Motor neuron (in vitro differentiated cells): Measurements from ENCODE around the gene ARMC5. TPM values are rescaled to one million over a fixed set of nuclear protein-coding genes. Genes with fewer than 3 reads are reported as not detected.

Experiments used
- ATAC-seq, 8 experiments: fragments of 200-7000 bp; cut with Tn5 transposase; replicated peaks in 6 of 8; 2 replicates each; pipeline ENCODE4 v1.8.0; 2021; ENCODE audit warnings: mild to moderate bottlenecking in 8 of 8, moderate library complexity in 8 of 8
- H3K27ac ChIP-seq, 2 donors: fragments of 250-450 bp; sonication (Bioruptor Pico); 2 replicates each; pipeline ENCODE4 v1.9.0; 2021; ENCODE audit warnings: antibody characterized with exemption in 2 of 2, mild to moderate bottlenecking in 2 of 2, moderate library complexity in 1 of 2
- H3K4me1 ChIP-seq, 2 donors: fragments of 250-450 bp; sonication (Bioruptor Pico); replicated peaks in 1 of 2; 2 replicates each; pipeline ENCODE4 v1.6.1; 2021; ENCODE audit warnings: antibody characterized with exemption in 2 of 2, mild to moderate bottlenecking in 2 of 2, moderate library complexity in 1 of 2
- H3K4me3 ChIP-seq, 5 donors: fragments of 250-450 bp; sonication (Bioruptor Pico); 2 replicates each; pipeline ENCODE4 v1.9.0; 2021; ENCODE audit warnings: antibody characterized with exemption in 5 of 5, mild to moderate bottlenecking in 5 of 5, moderate library complexity in 4 of 5
- whole genome bisulfite sequencing, 10 experiments: fragments of 450-650 bp; shearing (Covaris generic); methylation state at CpG; one replicate each; pipeline ENCODE4 v1.0.0; 2022; 5-methylcytosine and 5-hydroxymethylcytosine counted together
- in situ Hi-C, 9 experiments: fragments of 400-800 bp; cut with MboI; loops; one replicate each; pipeline ENCODE4 v1.15.0; 2021; ENCODE audit warnings: low sequenced_read_pairs in 9 of 9, low pct_unique_long_range_greater_than_20kb in 2 of 9; ENCODE audit not compliant: unreplicated experiment in 9 of 9
- total RNA-seq, 8 experiments: library from RNA; unstranded; fragments of 300-600 nt; gene quantifications; 2 replicates each; pipeline versions ENCODE4 v1.2.3 to v1.2.4, GENCODE V29; 2022

The ARMC5 gene
- total RNA-seq, 8 experiments from 2014 or later: 7.4 to 12.3 (median 9.4) TPM

DNA sequence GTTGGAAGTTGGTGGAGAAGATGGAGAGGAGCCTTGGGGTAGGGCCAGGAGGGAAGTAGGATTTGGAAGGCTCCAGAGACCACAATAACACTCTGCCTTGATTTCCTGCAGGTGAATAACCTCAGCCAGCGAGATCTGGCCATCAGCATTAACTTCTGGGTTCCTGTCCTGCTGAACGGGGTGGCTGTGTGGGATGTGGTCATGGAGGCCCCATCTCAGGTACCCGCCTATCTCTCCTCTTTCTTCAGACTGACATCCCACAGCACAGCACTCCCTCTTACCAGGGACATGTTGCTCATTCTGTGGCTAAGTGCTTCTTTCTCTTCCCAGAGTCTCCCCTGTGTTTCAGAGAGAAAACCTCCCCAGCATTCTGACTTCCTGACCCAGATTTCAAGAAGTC lies 36.1 kb upstream of the ARMC5 start:
- no peak for ATAC-seq
- Histone ChIP-seq H3K4me3 (no peak overlapping the region), H3K27ac (no peak overlapping the region), H3K4me1 (peaks cover 0 to 2% of the 10 kb centered on the region in 2 donors)
- 7 to 73% (median 35%) methylated on average over 1 to 3 of the region's 3 CpGs; no CpG with 5 or more reads in 4 of the 10 experiments for WGBS, 10 experiments
- in situ Hi-C loops: no loop called here

DNA sequence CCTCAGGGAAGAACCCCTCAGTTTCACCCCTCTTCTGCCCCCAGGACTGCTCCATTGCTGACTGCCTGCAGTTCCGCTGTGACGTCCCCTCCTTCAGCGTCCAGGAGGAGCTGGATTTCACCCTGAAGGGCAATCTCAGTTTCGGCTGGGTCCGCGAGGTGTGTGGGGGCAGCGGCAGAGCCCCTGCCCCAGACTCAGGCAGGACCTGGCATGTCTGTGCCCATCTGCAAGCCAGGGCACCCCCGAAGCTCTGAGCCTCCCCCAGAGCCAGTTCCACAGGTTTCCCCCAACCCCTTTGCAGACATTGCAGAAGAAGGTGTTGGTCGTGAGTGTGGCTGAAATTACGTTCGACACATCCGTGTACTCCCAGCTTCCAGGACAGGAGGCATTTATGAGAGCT lies 35.5 kb upstream of the ARMC5 start:
- no peak for ATAC-seq
- in situ Hi-C loops: no loop called here
- 45 to 60% (median 47%) methylated on average over 2 to 3 of the region's 12 CpGs; no CpG with 5 or more reads in 7 of the 10 experiments for WGBS, 10 experiments
- Histone ChIP-seq H3K4me3 (no peak overlapping the region), H3K27ac (no peak overlapping the region), H3K4me1 (peaks cover 0 to 2% of the 10 kb centered on the region in 2 donors)

DNA sequence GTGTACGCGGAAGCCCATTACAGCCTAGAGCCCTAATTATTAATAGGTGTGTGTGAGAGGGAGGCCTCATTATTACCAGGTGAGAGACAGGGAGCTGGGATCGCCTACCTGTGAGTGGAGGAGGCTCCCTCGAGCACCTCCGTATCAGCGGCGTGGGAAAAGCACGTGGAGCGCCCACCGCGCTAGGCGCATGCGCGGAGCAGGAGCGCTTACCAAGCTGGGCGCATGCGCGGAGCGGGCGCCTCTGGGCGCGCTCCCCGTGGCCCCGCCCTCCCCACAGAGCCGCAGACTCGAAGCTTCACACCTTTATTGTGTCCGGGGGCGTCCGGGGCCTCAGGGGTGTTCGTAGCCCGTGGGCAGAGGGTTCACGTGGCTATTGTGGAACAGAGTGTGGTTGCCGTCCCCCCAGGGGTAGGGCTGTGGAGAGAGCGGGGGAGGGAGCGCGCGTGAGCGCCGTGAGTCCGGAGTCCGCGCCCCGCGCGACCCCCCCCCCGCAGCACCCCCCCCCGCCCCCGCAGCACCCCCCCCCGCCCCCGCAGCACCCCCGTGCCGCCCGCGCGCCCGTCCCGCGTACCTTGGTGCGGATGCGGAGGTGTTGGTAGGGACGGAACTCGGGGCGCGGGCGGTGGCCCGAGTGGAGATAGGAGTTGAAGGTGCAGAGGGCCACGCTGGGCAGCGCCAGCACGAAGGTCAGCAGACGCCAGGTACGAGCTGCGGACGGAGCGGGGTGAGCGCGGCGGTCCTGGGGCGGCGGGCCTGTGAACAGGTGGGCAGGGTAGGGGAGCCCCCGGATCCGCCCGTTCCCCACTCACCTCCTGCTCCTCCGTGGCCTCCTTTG lies 31.6 kb upstream of the ARMC5 start:
- ATAC-seq: peak in 4 of 8 experiments; percentile 38 to 93 (median 71)
- in situ Hi-C loops: loop anchor here in 5 of 9 experiments (25.0 kb wide), 3 partner anchors 215 to 440 kb away; partner anchors contain the start of genes HSD3B7 (in 2 of the 5), PYCARD (in 2 of the 5), PYDC1 (in 2 of the 5) and TRIM72 (in 2 of the 5)
- WGBS, 10 experiments: 24 to 100% (median 63%) methylated on average over 1 to 12 of the region's 83 CpGs; no CpG with 5 or more reads in 6 of the 10 experiments
- Histone ChIP-seq H3K4me1 (peaks cover 0 to 2% of the 10 kb centered on the region in 2 donors), H3K4me3 (peak overlapping the region in 4 of 5 donors; percentile 11 to 57 (median 30)), H3K27ac (no peak overlapping the region)

DNA sequence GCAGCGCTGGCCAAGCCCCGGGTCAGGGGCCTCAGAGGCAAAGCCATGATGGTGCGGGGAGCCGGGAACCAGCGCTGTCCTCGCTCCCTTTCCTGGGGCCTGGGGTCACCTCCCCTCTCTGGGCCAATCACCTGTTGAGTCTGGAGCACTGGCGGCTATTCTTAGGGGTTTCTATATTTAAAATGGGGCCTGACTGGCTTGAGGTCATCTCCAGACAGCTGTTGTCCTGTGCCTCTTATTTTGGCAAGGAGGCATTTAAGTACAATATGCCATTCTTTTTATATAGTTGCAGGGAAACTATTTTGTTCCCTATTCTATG lies 31.1 kb upstream of the ARMC5 start, which contains the start of gene COX6A2:
Gene COX6A2 (minus strand): TSS at position 82 of the 319 bp plus-strand sequence. CDS start 35 bp downstream, at position 47.
- no peak for ATAC-seq
- Histone ChIP-seq H3K4me1 (peaks cover 0 to 2% of the 10 kb centered on the region in 2 donors), H3K27ac (no peak within 1 kb of the TSS), H3K4me3 (peak within 1 kb of the TSS in 4 of 5 donors; percentile 11 to 57 (median 30))
- in situ Hi-C loops: loop anchor here in 5 of 9 experiments (25.0 kb wide), 3 partner anchors 216 to 441 kb away; partner anchors contain the start of genes HSD3B7 (in 2 of the 5), PYCARD (in 2 of the 5), PYDC1 (in 2 of the 5) and TRIM72 (in 2 of the 5)
- WGBS, 10 experiments: 40 to 95% (median 41%) methylated on average over 3 to 4 of the region's 7 CpGs; no CpG with 5 or more reads in 7 of the 10 experiments

DNA sequence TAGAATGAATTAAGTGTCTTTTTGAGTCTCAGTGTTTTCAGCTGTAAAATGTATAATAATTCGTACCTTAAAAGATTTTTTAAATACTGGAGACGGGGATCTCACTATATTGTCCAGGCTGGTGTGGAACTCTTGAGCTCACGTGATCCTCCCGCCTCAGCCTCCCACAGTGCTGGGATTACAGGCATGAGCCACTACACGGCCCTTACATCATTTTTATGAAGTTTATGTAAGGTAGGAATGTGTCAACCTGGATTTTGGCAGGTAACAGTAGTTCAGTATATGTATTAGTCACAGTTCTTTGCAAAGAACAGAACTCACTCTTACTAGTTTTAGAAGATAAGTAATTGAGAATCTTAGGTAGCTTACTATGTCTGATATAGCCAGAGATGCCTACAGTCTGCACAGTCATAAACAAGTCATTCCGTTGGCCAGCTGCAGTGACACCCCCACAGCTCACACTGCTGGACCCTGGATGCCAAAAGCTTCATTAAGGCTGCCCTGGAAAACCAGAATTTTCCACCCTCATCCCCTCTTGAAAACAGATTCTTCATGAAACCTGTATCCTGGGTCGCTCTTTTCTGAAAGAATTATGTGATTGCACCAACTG lies 30.6 kb upstream of the ARMC5 start:
- 25 to 92% (median 68%) methylated on average over 1 to 7 of the region's 7 CpGs; no CpG with 5 or more reads in 1 of the 10 experiments for WGBS, 10 experiments
- in situ Hi-C loops: loop anchor here in 5 of 9 experiments (25.0 kb wide), 3 partner anchors 216 to 441 kb away; partner anchors contain the start of genes HSD3B7 (in 2 of the 5), PYCARD (in 2 of the 5), PYDC1 (in 2 of the 5) and TRIM72 (in 2 of the 5)
- no peak overlapping the region for H3K4me3 ChIP-seq
- ATAC-seq: no peak
- H3K27ac ChIP-seq: no peak overlapping the region
- H3K4me1 ChIP-seq: peaks cover 0 to 2% of the 10 kb centered on the region in 2 donors

DNA sequence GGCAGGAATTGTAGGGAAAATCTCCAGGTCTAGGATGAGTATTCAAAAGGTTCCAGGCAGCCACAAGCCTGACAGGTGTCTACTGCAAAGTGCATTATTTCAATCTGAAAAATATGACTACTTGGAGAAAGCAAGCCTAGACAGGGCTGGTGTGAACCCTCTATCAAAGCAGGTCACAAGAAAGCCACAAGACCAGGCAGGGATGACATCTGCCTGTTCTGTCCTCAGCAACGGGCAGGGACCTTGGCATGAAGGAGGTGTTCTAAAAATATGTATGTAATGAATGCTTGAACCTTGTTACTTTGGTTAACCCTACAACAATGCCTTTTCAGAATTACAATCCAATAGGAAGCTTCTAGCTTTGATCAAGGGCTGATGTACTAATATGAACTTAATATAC lies 30.0 kb upstream of the ARMC5 start:
- in situ Hi-C loops: loop anchor here in 5 of 9 experiments (25.0 kb wide), 3 partner anchors 217 to 442 kb away; partner anchors contain the start of genes HSD3B7 (in 2 of the 5), PYCARD (in 2 of the 5), PYDC1 (in 2 of the 5) and TRIM72 (in 2 of the 5)
- WGBS, 10 experiments: 0 to 71% (median 10%) methylated on average over 1 of the region's 1 CpG; no CpG with 5 or more reads in 6 of the 10 experiments

DNA sequence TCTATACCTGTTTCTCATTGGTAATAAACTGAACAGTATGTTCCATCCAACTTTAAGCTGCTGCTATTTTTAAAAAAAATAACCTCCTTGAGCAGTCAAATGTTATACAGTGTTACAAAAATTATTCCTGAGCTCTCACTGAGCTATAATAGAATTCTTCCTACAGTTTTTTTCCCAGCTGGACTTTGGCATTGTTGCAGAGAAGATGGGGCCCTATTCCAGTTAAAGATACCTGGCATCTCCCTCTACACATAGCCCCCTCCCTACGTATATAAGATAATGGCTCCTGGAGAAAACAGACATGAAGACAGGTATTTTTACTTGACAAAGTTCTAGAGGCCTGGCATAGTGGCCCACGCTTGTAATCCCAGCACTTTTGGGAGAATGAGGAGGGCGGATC lies 29.5 kb upstream of the ARMC5 start:
- Histone ChIP-seq H3K4me3 (no peak overlapping the region), H3K4me1 (peaks cover 0 to 2% of the 10 kb centered on the region in 2 donors), H3K27ac (no peak overlapping the region)
- 57 to 89% (median 70%) methylated on average over 1 to 3 of the region's 3 CpGs; no CpG with 5 or more reads in 3 of the 10 experiments for WGBS, 10 experiments
- ATAC-seq: no peak
- in situ Hi-C loops: loop anchor here in 5 of 9 experiments (25.0 kb wide), 3 partner anchors 217 to 442 kb away; partner anchors contain the start of genes HSD3B7 (in 2 of the 5), PYCARD (in 2 of the 5), PYDC1 (in 2 of the 5) and TRIM72 (in 2 of the 5)

More for the DNA sequence above, 30.0 kb upstream of the ARMC5 start:
- peaks cover 0 to 2% of the 10 kb centered on the region in 2 donors for H3K4me1 ChIP-seq
- no peak overlapping the region for H3K27ac ChIP-seq
- no peak overlapping the region for H3K4me3 ChIP-seq
- ATAC-seq: no peak

DNA sequence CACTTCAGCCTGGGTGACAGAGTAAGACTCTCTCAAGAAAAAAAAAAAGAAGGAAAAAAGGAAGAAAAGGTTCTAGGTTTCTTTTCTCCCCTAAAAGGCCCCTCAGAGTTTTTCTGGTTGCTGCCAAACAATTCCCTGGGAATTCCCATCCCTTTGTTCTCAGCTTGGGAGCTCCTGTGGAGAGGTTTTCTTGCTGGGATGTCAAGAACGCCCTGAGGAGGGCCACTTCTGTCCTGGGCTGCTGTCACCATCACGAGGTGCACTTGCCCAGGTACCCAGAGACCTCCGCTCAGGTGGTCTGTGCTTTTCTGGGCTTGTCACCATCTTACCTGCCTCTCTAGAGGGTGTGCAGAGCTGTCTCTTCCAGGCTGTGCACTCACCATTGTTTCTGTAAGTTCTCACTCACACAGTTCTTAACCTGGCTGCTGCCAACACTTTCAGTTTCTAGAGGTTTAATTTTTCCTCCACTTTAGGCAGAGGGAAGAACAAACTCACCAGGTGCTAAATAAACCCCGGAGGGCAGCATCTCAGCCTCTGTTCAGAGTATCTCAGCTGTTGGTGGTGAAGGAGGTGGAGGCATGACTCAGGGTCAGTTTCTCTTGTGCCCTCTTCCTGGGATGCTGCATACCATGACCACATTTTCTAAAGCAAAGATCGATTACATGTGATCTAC lies 28.8 kb upstream of the ARMC5 start:
- WGBS, 10 experiments: 8 to 62% (median 50%) methylated on average over 1 to 2 of the region's 5 CpGs; no CpG with 5 or more reads in 5 of the 10 experiments
- H3K4me1 ChIP-seq: peaks cover 0 to 2% of the 10 kb centered on the region in 2 donors
- in situ Hi-C loops: loop anchor here in 5 of 9 experiments (25.0 kb wide), 3 partner anchors 218 to 443 kb away; partner anchors contain the start of genes HSD3B7 (in 2 of the 5), PYCARD (in 2 of the 5), PYDC1 (in 2 of the 5) and TRIM72 (in 2 of the 5)
- no peak overlapping the region for H3K4me3 ChIP-seq
- no peak overlapping the region for H3K27ac ChIP-seq
- ATAC-seq: no peak

DNA sequence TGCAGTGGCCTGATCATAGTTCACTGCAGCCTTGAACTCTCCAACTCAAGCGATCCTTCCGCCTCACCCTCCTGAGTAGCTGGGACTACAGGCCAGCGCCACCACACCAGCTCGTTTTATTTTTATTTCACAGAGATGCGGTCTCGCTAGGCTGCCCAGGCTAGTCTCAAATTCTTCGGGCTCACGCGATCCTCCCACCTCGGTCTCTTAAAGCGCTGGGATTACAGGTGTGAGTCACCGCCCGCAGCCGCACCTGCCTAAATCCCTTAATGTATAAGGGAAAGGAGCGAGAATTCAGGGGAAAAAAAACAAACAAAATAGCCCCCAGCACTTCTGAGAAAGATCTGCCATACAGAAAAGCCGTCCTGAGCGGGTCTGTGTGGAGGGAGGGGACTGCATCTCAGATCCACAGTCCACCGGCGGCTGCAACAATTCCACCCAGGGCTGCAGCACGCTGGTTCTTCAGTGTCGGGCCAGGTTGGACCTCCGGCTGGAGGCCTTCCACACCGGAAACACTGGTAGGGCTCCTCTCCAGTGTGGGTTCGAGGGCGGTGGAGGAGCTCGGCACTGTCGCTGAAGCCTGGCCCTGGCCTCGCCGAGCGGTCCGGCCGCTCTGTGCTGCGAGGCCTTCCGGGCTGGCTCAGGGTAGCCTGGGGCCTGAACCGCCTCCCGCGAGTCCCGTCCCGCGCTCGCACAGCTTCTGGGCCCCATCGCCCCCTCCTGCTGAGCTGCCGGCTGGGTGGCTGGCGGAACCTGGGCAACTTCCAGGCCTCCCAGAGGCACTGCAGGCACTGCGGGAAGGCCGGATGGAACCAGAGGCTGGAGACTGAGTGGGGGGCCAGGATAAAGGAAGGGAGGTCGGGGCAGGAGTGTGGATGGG lies 23.7 kb upstream of the ARMC5 start:
- Histone ChIP-seq H3K4me1 (no peaks in the 10 kb centered on the region), H3K4me3 (no peak overlapping the region), H3K27ac (no peak overlapping the region)
- 80 to 100% (median 95%) methylated on average over 2 to 17 of the region's 47 CpGs for WGBS, 10 experiments
- ATAC-seq: no peak
- in situ Hi-C loops: loop anchor here in 5 of 9 experiments (25.0 kb wide), 3 partner anchors 223 to 448 kb away; partner anchors contain the start of genes HSD3B7 (in 2 of the 5), PYCARD (in 2 of the 5), PYDC1 (in 2 of the 5) and TRIM72 (in 2 of the 5)

DNA sequence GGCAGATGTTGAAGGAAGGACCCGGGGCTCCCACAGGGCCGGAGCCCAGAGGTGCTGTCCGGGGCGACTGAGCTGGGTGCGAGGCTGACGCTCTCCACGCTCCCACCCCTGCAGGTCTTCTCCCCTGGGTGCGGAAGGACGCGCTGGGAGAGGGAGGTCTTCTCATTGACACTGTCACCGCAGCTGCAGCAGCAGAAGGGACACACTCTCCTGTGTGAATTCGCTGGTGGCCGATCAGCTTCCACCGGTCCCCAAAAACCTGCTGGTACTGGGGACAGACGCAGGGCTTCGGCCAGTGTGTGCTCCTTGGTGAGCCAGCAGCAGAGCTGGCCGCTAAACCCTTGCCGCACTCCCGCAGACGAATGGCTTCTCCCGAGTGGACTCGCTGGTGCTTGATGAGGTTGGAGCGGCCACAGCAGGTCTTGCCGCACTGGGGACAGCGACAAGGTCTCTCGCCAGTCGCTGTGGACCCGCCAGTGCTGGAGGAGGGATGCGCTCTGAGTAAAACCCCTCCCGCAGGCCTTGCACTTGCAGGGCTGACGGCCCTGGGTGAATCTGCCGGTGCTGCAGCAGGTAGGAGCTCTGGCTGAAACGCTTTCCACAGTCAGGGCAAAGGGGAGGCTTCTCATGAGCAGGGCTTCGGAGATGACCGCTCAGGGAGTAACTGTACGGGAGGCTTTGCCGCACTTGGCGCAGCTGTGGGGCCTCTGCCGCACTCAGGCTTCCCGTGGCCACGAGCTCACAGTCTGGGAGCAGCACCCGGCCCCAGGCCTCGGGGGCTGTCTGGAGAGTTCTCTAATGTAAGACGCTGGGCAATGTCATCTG lies 22.9 kb upstream of the ARMC5 start:
- Histone ChIP-seq H3K4me3 (no peak overlapping the region), H3K27ac (no peak overlapping the region), H3K4me1 (no peaks in the 10 kb centered on the region)
- ATAC-seq: no peak
- in situ Hi-C loops: loop anchor here in 5 of 9 experiments (25.0 kb wide), 3 partner anchors 224 to 449 kb away; partner anchors contain the start of genes HSD3B7 (in 2 of the 5), PYCARD (in 2 of the 5), PYDC1 (in 2 of the 5) and TRIM72 (in 2 of the 5)
- WGBS, 10 experiments: 33 to 100% (median 80%) methylated on average over 1 to 19 of the region's 44 CpGs; no CpG with 5 or more reads in 1 of the 10 experiments
